22Rv1 (cell line): ENCODE results near the gene CCDC85B.

Source experiments
- ZFX ChIP-seq: fragments of 450-650 bp; IDR thresholded peaks from 2 replicates; pipeline ENCODE4 v1.6.1; 2017; ENCODE audit warnings: antibody characterized with exemption, borderline replicate concordance
- TF ChIP-seq, protein P1 (sequence below): fragments of 450-650 bp; IDR thresholded peaks from 2 replicates; pipeline ENCODE4 v1.5.1; 2017; ENCODE audit warnings: mild to moderate bottlenecking

GRCh38 chr11:65932558-65932919 lies 42.1 kb downstream of the CCDC85B start:
- TF ChIP-seq, protein P1, sequence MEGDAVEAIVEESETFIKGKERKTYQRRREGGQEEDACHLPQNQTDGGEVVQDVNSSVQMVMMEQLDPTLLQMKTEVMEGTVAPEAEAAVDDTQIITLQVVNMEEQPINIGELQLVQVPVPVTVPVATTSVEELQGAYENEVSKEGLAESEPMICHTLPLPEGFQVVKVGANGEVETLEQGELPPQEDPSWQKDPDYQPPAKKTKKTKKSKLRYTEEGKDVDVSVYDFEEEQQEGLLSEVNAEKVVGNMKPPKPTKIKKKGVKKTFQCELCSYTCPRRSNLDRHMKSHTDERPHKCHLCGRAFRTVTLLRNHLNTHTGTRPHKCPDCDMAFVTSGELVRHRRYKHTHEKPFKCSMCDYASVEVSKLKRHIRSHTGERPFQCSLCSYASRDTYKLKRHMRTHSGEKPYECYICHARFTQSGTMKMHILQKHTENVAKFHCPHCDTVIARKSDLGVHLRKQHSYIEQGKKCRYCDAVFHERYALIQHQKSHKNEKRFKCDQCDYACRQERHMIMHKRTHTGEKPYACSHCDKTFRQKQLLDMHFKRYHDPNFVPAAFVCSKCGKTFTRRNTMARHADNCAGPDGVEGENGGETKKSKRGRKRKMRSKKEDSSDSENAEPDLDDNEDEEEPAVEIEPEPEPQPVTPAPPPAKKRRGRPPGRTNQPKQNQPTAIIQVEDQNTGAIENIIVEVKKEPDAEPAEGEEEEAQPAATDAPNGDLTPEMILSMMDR = peak; percentile 43
- TF ChIP-seq ZFX = no peak
